ENCODE data around the gene SLC38A6. TPM values are rescaled to one million over a fixed set of nuclear protein-coding genes. Genes with fewer than 3 reads are reported as not detected.
A peak's percentile ranks its signal among the peaks of the same experiment; 100 is the strongest.

The SLC38A6 gene
- total and polyA plus RNA-seq, 10 of the 15 experiments (the other 5 are each of a cell fraction or from before 2014, with no cell fraction given) = 2.0 to 7.0 (median 3.7) TPM

DNA sequence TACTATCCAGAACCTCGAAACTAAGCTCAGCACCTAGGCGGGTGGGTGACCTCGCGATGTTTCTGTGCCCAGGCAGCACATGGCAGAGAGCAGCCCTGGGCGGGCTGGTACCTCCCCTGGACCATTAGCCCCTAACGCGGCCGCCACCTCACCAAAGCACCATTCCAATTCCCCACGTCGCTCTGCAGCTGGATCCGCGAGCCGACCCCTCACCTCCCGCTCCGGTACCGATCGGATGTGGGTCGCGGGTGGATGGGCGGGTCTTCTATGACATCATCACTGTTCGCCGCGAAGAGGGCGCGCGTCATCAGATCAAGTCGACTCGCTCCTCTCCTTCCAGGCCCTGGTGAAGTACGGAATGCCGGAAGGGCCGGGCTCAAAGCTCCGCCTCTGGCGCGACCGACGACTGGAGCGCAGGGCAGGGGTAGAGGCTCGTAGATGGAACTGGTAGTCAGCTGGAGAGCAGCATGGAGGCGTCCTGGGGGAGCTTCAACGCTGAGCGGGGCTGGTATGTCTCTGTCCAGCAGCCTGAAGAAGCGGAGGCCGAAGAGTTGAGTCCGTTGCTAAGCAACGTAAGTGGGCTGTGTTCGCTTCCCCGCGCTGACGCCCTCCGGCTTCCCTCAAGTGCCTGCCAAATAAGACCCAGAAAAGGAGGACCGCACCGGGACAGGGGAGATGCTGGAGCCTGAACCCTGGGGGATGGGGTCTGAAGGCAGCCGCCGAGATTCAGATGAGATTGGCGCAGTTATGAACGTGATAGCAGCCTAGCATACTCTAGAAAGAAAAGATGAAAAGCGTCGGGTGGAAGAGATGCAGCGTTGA lies at the start of gene SLC38A6, which contains the start of gene TRMT5 (continued):
- TF ChIP-seq ATF2 (IDR thresholded peaks at IDR 0.05; ENCODE audit: low read length) = no peak
- peak; percentile 52; the same call in 1 of the 2 replicates for TF ChIP-seq HDGF (IDR thresholded peaks at IDR 0.05)
- TF ChIP-seq ZNF622 (IDR thresholded peaks at IDR 0.05) = no peak
- TF ChIP-seq POU2F2 (IDR thresholded peaks at IDR 0.05; ENCODE audit: borderline replicate concordance, low read depth, low read length) = no peak
- TF ChIP-seq CHD2 (IDR thresholded peaks at IDR 0.05; ENCODE audit: borderline replicate concordance, low read depth, low read length) = peak; percentile 68
- peak; percentile 54 for TF ChIP-seq RELA (IDR thresholded peaks at IDR 0.05; ENCODE audit: borderline replicate concordance, partially characterized antibody)
- TF ChIP-seq SMAD5 (IDR thresholded peaks at IDR 0.05; ENCODE audit: low read depth) = no peak
- peak; percentile 76 for TF ChIP-seq ZNF687 (IDR thresholded peaks at IDR 0.05)
- TF ChIP-seq, protein P1, sequence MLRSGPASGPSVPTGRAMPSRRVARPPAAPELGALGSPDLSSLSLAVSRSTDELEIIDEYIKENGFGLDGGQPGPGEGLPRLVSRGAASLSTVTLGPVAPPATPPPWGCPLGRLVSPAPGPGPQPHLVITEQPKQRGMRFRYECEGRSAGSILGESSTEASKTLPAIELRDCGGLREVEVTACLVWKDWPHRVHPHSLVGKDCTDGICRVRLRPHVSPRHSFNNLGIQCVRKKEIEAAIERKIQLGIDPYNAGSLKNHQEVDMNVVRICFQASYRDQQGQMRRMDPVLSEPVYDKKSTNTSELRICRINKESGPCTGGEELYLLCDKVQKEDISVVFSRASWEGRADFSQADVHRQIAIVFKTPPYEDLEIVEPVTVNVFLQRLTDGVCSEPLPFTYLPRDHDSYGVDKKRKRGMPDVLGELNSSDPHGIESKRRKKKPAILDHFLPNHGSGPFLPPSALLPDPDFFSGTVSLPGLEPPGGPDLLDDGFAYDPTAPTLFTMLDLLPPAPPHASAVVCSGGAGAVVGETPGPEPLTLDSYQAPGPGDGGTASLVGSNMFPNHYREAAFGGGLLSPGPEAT (IDR thresholded peaks at IDR 0.05; ENCODE audit: low read depth) = peak; percentile 88
- peak; percentile 63 for TF ChIP-seq ELK1 (IDR thresholded peaks at IDR 0.05; ENCODE audit: low read depth, low read length)
- no peak for TF ChIP-seq ZBTB11 (CRISPR knock-in tag; IDR thresholded peaks at IDR 0.05)
- TF ChIP-seq TBL1XR1 (IDR thresholded peaks at IDR 0.05; ENCODE audit: low read depth, low read length) = 0 out of 2 replicates have a peak, but pooled peaks have one; percentile 47
- TF ChIP-seq ZNF217 (IDR thresholded peaks at IDR 0.05) = 0 out of 2 replicates have a peak, but pooled peaks have one; percentile 39
- TF ChIP-seq FOS (IDR thresholded peaks at IDR 0.05; ENCODE audit: borderline replicate concordance, extremely low read depth, insufficient read length) = no peak
- TF ChIP-seq POLR2AphosphoS2 (IDR thresholded peaks at IDR 0.05; ENCODE audit: low read depth, low read length) = 0 out of 2 replicates have a peak, but pooled peaks have one; percentile 51
- no peak for TF ChIP-seq ZNF24 (IDR thresholded peaks at IDR 0.05)
- peak; percentile 22; the same call in 1 of the 2 replicates for TF ChIP-seq GABPA (IDR thresholded peaks at IDR 0.05; ENCODE audit: low read depth)
